Right renal cortex interstitium (tissue), 3 donors: Measurements from ENCODE around the gene CIB1. TPM values are rescaled to one million over a fixed set of nuclear protein-coding genes. Genes with fewer than 3 reads are reported as not detected.

Experiments used
- DNase-seq, 3 donors: peaks; one replicate each; pipeline ENCODE4 v3.0.0-alpha.2; 2013; ENCODE audit warnings: low read depth in 3 of 3, low spot score in 2 of 3
- polyA plus RNA-seq, 3 donors: library from polyadenylated mRNA; unstranded; fragments of 120-200 nt; gene quantifications; one replicate each; pipeline ENCODE4 v1.2.1, GENCODE V29; 2013; ENCODE audit not compliant: insufficient read length in 3 of 3

CIB1 gene
- polyA plus RNA-seq, 3 donors = 55.1 to 62.0 (median 55.9) TPM

GRCh38 chr15:90241343-90242192 is 7.8 kb upstream of the CIB1 start:
- DNase-seq = no peak

DNA sequence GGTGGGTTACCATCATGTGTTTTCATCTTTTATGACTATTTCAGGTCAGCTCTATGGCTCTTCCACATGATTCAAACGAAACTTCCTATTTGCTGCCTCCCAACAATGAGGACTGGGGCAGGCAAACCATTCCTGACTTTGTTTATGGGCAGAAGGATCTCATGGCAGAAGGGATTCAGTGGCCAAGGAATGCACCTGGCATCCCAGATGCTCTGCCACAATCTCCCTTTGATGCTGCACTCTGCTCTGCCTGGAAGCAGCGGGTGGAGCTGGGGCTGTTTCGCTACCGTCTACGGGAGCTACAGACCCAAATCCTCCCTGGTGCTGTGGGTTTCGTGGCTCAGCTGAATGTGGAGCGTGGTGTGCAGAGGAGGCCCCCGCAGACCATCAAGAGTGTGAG is 7.1 kb upstream of the CIB1 start:
- DNase-seq = no peak

GRCh38 chr15:90239371-90239770 is 5.6 kb upstream of the CIB1 start:
- DNase-seq = no peak

- DNase-seq = peak in 1 of 3 donors; percentile 89
Measured at GRCh38 chr15:90234096-90234988, 601 bp upstream of the CIB1 start, which contains the start of gene GDPGP1. TSS of gene GDPGP1 (plus strand) at chr15:90234209. CDS start at chr15:90240909, 6,700 bp downstream.

- DNase-seq = no peak
Measured at GRCh38 chr15:90232941-90233386, 777 bp downstream of the CIB1 start.

DNA sequence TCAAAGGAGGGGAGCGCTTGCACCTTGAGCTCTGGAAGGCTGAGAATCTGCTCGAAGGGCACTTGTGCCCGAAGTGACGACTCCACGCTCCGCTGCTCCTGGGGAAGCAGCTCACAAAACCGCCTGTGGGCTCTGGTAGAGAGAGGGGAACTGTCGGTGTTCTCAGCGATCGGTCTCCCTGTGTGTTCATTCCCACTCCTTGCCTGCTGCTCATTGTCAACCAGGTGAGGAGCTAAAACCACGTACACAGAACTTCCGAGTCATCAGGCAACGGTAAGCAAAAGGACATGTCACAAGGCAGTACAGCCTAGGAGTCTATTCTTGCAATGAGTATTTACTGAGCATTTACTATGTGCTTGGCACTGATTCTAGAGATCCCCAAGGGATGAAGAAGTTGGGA is 1.5 kb downstream of the CIB1 start:
- DNase-seq = no peak

DNA sequence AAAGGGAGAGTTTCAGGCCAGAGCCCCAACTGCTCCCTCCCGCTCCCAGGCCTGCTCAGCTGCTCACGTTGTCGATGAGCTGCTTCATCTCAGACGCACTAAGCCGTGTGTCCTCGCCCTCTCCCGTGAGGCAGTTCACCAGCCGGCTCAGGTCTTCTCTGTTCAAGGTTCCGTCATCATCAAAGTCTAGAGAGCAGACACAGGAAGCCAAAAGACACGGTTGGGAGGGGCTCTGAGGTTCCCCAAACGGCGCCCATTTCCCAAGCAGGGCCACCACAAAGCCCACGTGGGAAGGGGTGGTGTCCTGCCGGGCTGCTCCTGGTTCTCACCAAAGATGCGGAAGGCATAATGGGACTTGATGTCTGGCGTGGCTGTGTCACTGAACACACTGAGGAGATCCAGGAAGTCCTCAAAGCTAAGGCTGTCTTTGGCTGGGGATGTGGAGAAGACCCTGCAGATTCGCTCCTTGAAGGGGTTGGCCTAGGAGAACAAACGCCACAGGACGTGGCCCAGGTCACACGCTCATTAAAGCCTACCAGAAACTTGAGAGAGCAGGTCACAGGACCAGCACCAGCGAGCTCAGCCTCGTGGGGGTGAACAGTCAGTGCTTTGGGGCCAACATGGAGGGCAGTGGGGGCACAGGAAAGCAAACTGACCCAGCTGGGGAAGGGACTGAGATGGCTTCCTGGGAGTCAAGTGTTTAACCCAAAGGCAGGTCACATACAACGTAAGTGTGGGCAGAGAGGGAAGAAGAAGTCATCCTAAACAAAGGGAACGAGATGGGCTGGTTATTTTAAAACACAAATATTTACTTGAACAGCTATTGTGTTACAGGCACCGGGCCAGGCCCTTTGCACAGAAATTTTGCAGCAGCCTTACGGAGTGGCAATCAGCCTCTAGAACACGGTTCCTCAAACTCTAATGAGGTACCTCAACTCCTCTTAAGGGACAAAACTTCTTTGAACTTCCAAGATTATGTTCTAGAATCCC is 2.4 kb downstream of the CIB1 start:
- no peak for DNase-seq

DNA sequence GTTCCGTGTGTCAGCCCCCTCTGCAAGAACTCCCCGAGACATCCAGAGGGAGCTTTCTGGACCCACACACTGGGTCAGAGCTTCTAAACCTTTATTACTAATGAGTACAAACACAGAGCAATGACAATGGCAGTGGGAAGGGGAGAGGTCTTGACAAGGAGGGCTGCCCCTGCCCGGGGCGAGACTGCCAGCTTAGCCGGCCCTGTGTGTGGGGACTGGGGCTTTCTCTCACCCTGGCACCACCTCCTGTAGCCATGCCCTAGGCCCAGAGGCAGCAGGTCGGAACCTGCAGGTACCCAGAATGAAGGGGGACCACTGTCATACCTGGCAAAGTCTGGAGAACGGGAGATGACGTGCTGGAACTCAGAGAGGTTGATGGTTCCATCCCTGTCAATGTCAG is 3.1 kb downstream of the CIB1 start:
- no peak for DNase-seq

DNA sequence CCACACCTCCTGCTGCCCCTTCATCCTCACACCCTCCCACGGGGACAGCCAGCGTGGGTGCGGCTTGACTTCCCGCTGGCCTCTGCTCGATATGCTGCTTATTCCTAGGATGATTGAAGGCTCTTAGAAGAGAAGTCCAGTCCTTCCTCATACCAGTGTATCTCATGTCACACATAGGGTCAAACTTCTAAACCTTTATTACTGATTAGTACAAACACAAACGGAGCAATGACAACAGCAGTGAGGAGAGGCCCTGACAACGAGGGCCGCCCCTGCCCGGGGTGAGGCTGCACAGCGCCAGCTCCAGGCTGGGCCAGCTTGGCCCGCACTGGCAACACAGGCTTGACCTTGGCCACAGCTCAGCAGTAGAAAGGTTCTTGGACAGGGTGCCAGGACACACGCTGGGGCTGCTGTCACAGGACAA is 3.7 kb downstream of the CIB1 start:
- DNase-seq = no peak

GRCh38 chr15:90228960-90229359 is 4.8 kb downstream of the CIB1 start:
- DNase-seq = no peak

DNA sequence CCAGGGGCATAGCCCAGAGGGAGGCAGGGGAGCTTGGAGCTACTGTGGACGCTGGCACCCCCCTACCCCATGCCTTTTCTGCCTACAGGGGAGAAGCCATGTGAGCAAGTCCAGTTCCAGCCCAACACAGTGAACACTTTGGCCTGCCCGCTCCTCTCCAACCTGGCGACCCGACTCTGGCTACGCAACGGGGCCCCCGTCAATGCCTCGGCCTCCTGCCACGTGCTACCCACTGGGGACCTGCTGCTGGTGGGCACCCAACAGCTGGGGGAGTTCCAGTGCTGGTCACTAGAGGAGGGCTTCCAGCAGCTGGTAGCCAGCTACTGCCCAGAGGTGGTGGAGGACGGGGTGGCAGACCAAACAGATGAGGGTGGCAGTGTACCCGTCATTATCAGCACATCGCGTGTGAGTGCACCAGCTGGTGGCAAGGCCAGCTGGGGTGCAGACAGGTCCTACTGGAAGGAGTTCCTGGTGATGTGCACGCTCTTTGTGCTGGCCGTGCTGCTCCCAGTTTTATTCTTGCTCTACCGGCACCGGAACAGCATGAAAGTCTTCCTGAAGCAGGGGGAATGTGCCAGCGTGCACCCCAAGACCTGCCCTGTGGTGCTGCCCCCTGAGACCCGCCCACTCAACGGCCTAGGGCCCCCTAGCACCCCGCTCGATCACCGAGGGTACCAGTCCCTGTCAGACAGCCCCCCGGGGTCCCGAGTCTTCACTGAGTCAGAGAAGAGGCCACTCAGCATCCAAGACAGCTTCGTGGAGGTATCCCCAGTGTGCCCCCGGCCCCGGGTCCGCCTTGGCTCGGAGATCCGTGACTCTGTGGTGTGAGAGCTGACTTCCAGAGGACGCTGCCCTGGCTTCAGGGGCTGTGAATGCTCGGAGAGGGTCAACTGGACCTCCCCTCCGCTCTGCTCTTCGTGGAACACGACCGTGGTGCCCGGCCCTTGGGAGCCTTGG is 5.6 kb downstream of the CIB1 start:
- no peak for DNase-seq

GRCh38 chr15:90227336-90227735 is 6.4 kb downstream of the CIB1 start:
- DNase-seq = no peak

- no peak for DNase-seq
Measured at GRCh38 chr15:90225504-90226234, 8.1 kb downstream of the CIB1 start.

GRCh38 chr15:90225047-90225446 is 8.7 kb downstream of the CIB1 start:
- DNase-seq = no peak

- no peak for DNase-seq
Measured at GRCh38 chr15:90223441-90224165, 10.1 kb downstream of the CIB1 start.

GRCh38 chr15:90222547-90222946 is 11.2 kb downstream of the CIB1 start:
- no peak for DNase-seq

DNA sequence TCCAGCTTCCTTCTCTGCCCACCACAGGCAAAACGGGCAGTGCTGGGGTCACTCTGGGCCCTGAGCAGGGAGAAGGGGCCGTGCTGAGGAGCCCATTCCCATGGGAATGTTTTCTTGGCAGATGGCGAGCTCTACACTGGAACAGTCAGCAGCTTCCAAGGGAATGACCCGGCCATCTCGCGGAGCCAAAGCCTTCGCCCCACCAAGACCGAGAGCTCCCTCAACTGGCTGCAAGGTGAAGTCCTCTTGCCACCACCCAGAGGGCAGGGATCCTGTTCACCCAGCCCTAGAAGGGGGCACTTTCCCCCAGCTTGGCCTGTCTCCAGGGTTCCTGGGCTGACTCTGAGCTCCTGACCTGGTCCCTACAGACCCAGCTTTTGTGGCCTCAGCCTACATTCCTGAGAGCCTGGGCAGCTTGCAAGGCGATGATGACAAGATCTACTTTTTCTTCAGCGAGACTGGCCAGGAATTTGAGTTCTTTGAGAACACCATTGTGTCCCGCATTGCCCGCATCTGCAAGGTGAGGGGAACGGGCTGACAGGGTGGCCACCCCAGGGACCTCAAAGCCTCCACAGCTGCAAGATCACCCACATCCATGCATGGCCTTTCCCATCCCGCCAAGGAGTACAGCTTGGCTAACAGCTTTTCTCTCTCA is 12.4 kb downstream of the CIB1 start:
- no peak for DNase-seq
